Transverse colon (tissue), 4 donors: Measurements from ENCODE around the gene AHCTF1. TPM values are rescaled to one million over a fixed set of nuclear protein-coding genes. Genes with fewer than 3 reads are reported as not detected.

Source experiments
- DNase-seq: peaks from one replicate; pipeline ENCODE4 v3.0.0-alpha.2; 2019
- H3K27ac ChIP-seq, 4 donors: fragments of 200-600 bp; sonication (generic); 2 replicates each; pipeline ENCODE4 v1.5.1; 2016 to 2018; ENCODE audit warnings: inconsistent platforms in 4 of 4
- H3K27me3 ChIP-seq: fragments of 200-600 bp; sonication (generic); 2 replicates; pipeline ENCODE4 v1.5.1; 2017; ENCODE audit warnings: inconsistent platforms
- H3K36me3 ChIP-seq, 4 donors: fragments of 200-600 bp; sonication (generic); 2 replicates each; pipeline ENCODE4 v1.5.1; 2017 to 2019; ENCODE audit warnings: inconsistent platforms in 4 of 4
- H3K4me1 ChIP-seq, 4 donors: fragments of 200-600 bp; sonication (generic); 2 replicates each; pipeline ENCODE4 v1.5.1; 2017 to 2020; ENCODE audit warnings: inconsistent platforms in 4 of 4
- H3K4me3 ChIP-seq, 4 donors: fragments of 200-600 bp; sonication (generic); 1 replicate in 1 of 4; 2 replicates in 3 of 4; pipeline versions ENCODE4 v1.5.1 to v1.6.1; 2017 to 2019; ENCODE audit warnings: inconsistent platforms in 4 of 4
- H3K9me3 ChIP-seq, 2 donors: fragments of 200-600 bp; sonication (generic); 2 replicates each; pipeline ENCODE4 v1.5.1; 2017 to 2019; ENCODE audit warnings: inconsistent platforms in 2 of 2
- CTCF ChIP-seq, 5 experiments: fragments of 200-600 bp in 3 of 5; fragments of 450-650 bp in 2 of 5; sonication (generic) in 3 of 5; IDR thresholded peaks; 1 replicate in 2 of 5; 2 replicates in 3 of 5; pipeline ENCODE4 v1.5.1; 2016 to 2017; ENCODE audit warnings: antibody characterized with exemption in 5 of 5, inconsistent platforms in 3 of 5, mild to moderate bottlenecking in 2 of 5, moderate library complexity in 1 of 5
- EP300 ChIP-seq: sonication (generic); formaldehyde crosslinking; IDR thresholded peaks from one replicate; pipeline ENCODE4 v1.6.1; 2017; ENCODE audit warnings: antibody characterized with exemption, low read depth
- POLR2A ChIP-seq: fragments of 450-650 bp; IDR thresholded peaks from one replicate; pipeline ENCODE4 v1.6.1; 2016; ENCODE audit warnings: antibody characterized with exemption, mild to moderate bottlenecking, moderate library complexity
- POLR2AphosphoS5 ChIP-seq, 3 donors: sonication (generic); formaldehyde crosslinking; IDR thresholded peaks; one replicate each; pipeline ENCODE4 v1.6.1; 2016; ENCODE audit warnings: antibody characterized with exemption in 3 of 3
- WGBS, 2 donors: methylation state at CpG; one replicate each; pipeline ENCODE4 v1.1.5; 2018; ENCODE audit warnings: low coverage in 1 of 2; 5-methylcytosine and 5-hydroxymethylcytosine counted together
- in situ Hi-C, 4 donors: fragments of 200-750 bp; cut with MboI; loops; one replicate each; pipeline versions ENCODE4 v1.15.0 to v1.15.1; 2017; ENCODE audit warnings: low sequenced_read_pairs in 3 of 4, low pct_ligation_motif_present in 1 of 4, low pct_unique_long_range_greater_than_20kb in 1 of 4
- intact Hi-C: fragments of 100-400 bp; cut with DNase I; formaldehyde crosslinking; loops from one replicate; pipeline ENCODE4 v1.15.1; 2023; ENCODE audit warnings: low total_unique reads
- total RNA-seq, 4 donors: library from RNA; depleted of rRNA; stranded (reverse); fragments of >200 nt; gene quantifications; one replicate each; pipeline ENCODE4 v1.1.0, GENCODE V29; 2016

AHCTF1 gene
- total RNA-seq, 4 donors from 2014 or later: 10.0 to 113 (median 34.7) TPM

- intact Hi-C loops (no loop called here), in situ Hi-C loops (loop anchor here in 1 of 4 donors (25.0 kb wide), 1 partner anchor 580 kb away; no protein-coding TSS in a partner anchor)
- Histone ChIP-seq H3K27ac (no peak overlapping the region), H3K36me3 (peaks cover 0 to 53% (median 22%) of the 10 kb centered on the region in 4 donors), H3K27me3 (no peaks in the 10 kb centered on the region), H3K9me3 (no peaks in the 10 kb centered on the region), H3K4me1 (peaks cover 0 to 14% (median 7%) of the 10 kb centered on the region in 4 donors), H3K4me3 (no peak overlapping the region)
- no peak for DNase-seq
- WGBS, 2 donors: 57 to 63% methylated on average over 1 of the region's 1 CpG
- no peak for TF ChIP-seq CTCF (IDR thresholded peaks at IDR 0.05)
Observed at GRCh38 chr1:246906833-246907232, 24.9 kb downstream of the AHCTF1 start.

- DNase-seq: no peak
- no peak for TF ChIP-seq POLR2AphosphoS5 (IDR thresholded peaks at IDR 0.05)
- TF ChIP-seq EP300: no peak
- no peak for TF ChIP-seq POLR2A
- TF ChIP-seq CTCF (IDR thresholded peaks at IDR 0.05): no peak
- Histone ChIP-seq H3K9me3 (no peaks in the 10 kb centered on the region), H3K4me1 (peaks cover 0 to under 1% (median 0%) of the 10 kb centered on the region in 4 donors), H3K27me3 (no peaks in the 10 kb centered on the region), H3K36me3 (peaks cover 0 to 79% (median 37%) of the 10 kb centered on the region in 4 donors), H3K27ac (no peak overlapping the region), H3K4me3 (no peak overlapping the region)
- intact Hi-C loops: no loop called here
- in situ Hi-C loops: loop anchor here in 1 of 4 donors (25.0 kb wide), 1 partner anchor 585 kb away; no protein-coding TSS in a partner anchor
- WGBS, 2 donors: 94 to 97% methylated on average over 5 of the region's 5 CpGs
Observed at GRCh38 chr1:246901874-246902273, 29.9 kb downstream of the AHCTF1 start.

GRCh38 chr1:246897302-246897701 lies 34.4 kb downstream of the AHCTF1 start:
- TF ChIP-seq POLR2AphosphoS5 (IDR thresholded peaks at IDR 0.05): no peak
- no peak for TF ChIP-seq POLR2A
- peaks cover 0 to 80% (median 33%) of the 10 kb centered on the region in 4 donors for H3K36me3 ChIP-seq
- no peak for DNase-seq
- H3K4me1 ChIP-seq: no peaks in the 10 kb centered on the region
- intact Hi-C loops: no loop called here
- H3K4me3 ChIP-seq: no peak overlapping the region
- H3K9me3 ChIP-seq: no peaks in the 10 kb centered on the region
- WGBS, 2 donors: 94 to 95% methylated on average over 4 to 5 of the region's 5 CpGs
- in situ Hi-C loops: no loop called here
- no peaks in the 10 kb centered on the region for H3K27me3 ChIP-seq
- H3K27ac ChIP-seq: no peak overlapping the region

DNA sequence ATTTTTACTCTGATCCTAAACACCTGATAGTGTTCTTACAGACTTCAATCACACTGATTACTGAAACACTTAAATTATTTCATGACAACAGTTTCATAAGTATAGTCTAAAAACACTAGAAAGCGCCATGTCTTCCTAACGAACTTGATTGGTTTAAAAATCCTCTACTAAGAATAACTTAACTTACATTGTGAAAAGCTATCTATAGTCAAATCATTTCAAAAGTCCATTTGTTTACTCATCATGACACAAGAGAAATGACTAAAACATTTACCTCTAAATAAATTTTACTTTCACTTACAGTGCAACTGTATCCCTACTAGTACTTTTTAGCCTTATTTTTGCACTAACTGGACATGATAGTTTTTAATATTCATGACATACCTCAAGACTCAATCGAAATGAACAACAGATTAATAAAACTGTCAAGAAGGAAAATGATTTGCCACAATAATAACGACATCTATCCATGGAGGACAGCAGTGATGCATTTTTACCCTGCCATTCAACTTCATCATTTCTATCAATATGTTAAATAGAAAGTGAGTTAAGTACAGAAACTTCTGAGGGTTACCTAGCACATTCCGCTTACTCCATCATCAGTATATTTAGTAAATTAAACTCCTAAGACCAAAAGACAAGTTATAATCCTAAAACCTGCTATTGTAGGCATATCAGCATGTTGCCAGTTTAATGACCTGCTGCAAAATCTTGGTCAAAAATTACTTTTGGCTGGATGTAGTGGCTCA lies 38.4 kb downstream of the AHCTF1 start:
- Histone ChIP-seq H3K27ac (no peak overlapping the region), H3K4me1 (no peaks in the 10 kb centered on the region), H3K9me3 (no peaks in the 10 kb centered on the region), H3K4me3 (no peak overlapping the region), H3K36me3 (peaks cover 0 to 86% (median 37%) of the 10 kb centered on the region in 4 donors), H3K27me3 (no peaks in the 10 kb centered on the region)
- in situ Hi-C loops: no loop called here
- TF ChIP-seq POLR2AphosphoS5 (IDR thresholded peaks at IDR 0.05) (no peak), EP300 (no peak), CTCF (IDR thresholded peaks at IDR 0.05) (no peak), POLR2A (no peak)
- DNase-seq: no peak
- intact Hi-C loops: no loop called here
- WGBS, 2 donors: 83 to 85% methylated on average over 5 of the region's 5 CpGs
